ENCODE data around the gene NHERF1.

Gene NHERF1
- 117 to 177 (median 127) reads per million in 3 donors for total RNA-seq

GRCh38 chr17:74748529-74749278, at the start of gene NHERF1:
NHERF1 (plus strand) TSS chr17:74748628; CDS start chr17:74748847, 219 bp downstream.
- Histone ChIP-seq H3K36me3 (ENCODE audit: control insufficient read depth, insufficient read depth, low read length) (peaks cover 8% of the 10 kb centered on the region), H3K27ac (ENCODE audit: insufficient read depth, low read length, poor library complexity, severe bottlenecking) (peak within 1 kb of the TSS; percentile 82), H3K27me3 (replicated peaks; ENCODE audit: control insufficient read depth, insufficient read depth, low read length, poor library complexity, severe bottlenecking) (no peaks in the 10 kb centered on the region), H3K4me3 (ENCODE audit: insufficient read depth, low read depth, low read length, poor library complexity, severe bottlenecking) (peak within 1 kb of the TSS; percentile 99), H3K4me1 (ENCODE audit: control insufficient read depth, insufficient read depth, low read length, poor library complexity, severe bottlenecking) (peaks cover 65% of the 10 kb centered on the region), H3K9me3 (ENCODE audit: control insufficient read depth, low read length) (no peaks in the 10 kb centered on the region)
- peak; percentile 89 to 91 (median 90) for DNase-seq

GRCh38 chr17:74699236-74699635, 49.2 kb upstream of the NHERF1 start:
- no peaks in the 10 kb centered on the region for H3K36me3 ChIP-seq (ENCODE audit: control insufficient read depth, insufficient read depth, low read length)
- DNase-seq: no peak
- no peak overlapping the region for H3K27ac ChIP-seq (ENCODE audit: insufficient read depth, low read length, poor library complexity, severe bottlenecking)
- no peaks in the 10 kb centered on the region for H3K27me3 ChIP-seq (replicated peaks; ENCODE audit: control insufficient read depth, insufficient read depth, low read length, poor library complexity, severe bottlenecking)
- no peaks in the 10 kb centered on the region for H3K4me1 ChIP-seq (ENCODE audit: control insufficient read depth, insufficient read depth, low read length, poor library complexity, severe bottlenecking)
- H3K4me3 ChIP-seq (ENCODE audit: insufficient read depth, low read depth, low read length, poor library complexity, severe bottlenecking): no peak overlapping the region
- no peaks in the 10 kb centered on the region for H3K9me3 ChIP-seq (ENCODE audit: control insufficient read depth, low read length)

- no peaks in the 10 kb centered on the region for H3K9me3 ChIP-seq (ENCODE audit: control insufficient read depth, low read length)
- no peaks in the 10 kb centered on the region for H3K36me3 ChIP-seq (ENCODE audit: control insufficient read depth, insufficient read depth, low read length)
- H3K4me1 ChIP-seq (ENCODE audit: control insufficient read depth, insufficient read depth, low read length, poor library complexity, severe bottlenecking): no peaks in the 10 kb centered on the region
- no peak overlapping the region for H3K27ac ChIP-seq (ENCODE audit: insufficient read depth, low read length, poor library complexity, severe bottlenecking)
- no peak for DNase-seq
- H3K4me3 ChIP-seq (ENCODE audit: insufficient read depth, low read depth, low read length, poor library complexity, severe bottlenecking): no peak overlapping the region
- no peaks in the 10 kb centered on the region for H3K27me3 ChIP-seq (replicated peaks; ENCODE audit: control insufficient read depth, insufficient read depth, low read length, poor library complexity, severe bottlenecking)
Observed at GRCh38 chr17:74702116-74702871, 46.1 kb upstream of the NHERF1 start.

GRCh38 chr17:74703311-74703710, 45.1 kb upstream of the NHERF1 start:
- Histone ChIP-seq H3K9me3 (ENCODE audit: control insufficient read depth, low read length) (no peaks in the 10 kb centered on the region), H3K27ac (ENCODE audit: insufficient read depth, low read length, poor library complexity, severe bottlenecking) (no peak overlapping the region), H3K27me3 (replicated peaks; ENCODE audit: control insufficient read depth, insufficient read depth, low read length, poor library complexity, severe bottlenecking) (no peaks in the 10 kb centered on the region), H3K4me1 (ENCODE audit: control insufficient read depth, insufficient read depth, low read length, poor library complexity, severe bottlenecking) (no peaks in the 10 kb centered on the region), H3K36me3 (ENCODE audit: control insufficient read depth, insufficient read depth, low read length) (no peaks in the 10 kb centered on the region), H3K4me3 (ENCODE audit: insufficient read depth, low read depth, low read length, poor library complexity, severe bottlenecking) (no peak overlapping the region)
- DNase-seq: no peak

- Histone ChIP-seq H3K9me3 (ENCODE audit: control insufficient read depth, low read length) (no peaks in the 10 kb centered on the region), H3K4me3 (ENCODE audit: insufficient read depth, low read depth, low read length, poor library complexity, severe bottlenecking) (no peak overlapping the region), H3K36me3 (ENCODE audit: control insufficient read depth, insufficient read depth, low read length) (no peaks in the 10 kb centered on the region), H3K4me1 (ENCODE audit: control insufficient read depth, insufficient read depth, low read length, poor library complexity, severe bottlenecking) (no peaks in the 10 kb centered on the region), H3K27ac (ENCODE audit: insufficient read depth, low read length, poor library complexity, severe bottlenecking) (no peak overlapping the region), H3K27me3 (replicated peaks; ENCODE audit: control insufficient read depth, insufficient read depth, low read length, poor library complexity, severe bottlenecking) (no peaks in the 10 kb centered on the region)
- DNase-seq: no peak
Observed at GRCh38 chr17:74704544-74704943, 43.9 kb upstream of the NHERF1 start.

GRCh38 chr17:74711058-74711824, 37.2 kb upstream of the NHERF1 start:
- Histone ChIP-seq H3K9me3 (ENCODE audit: control insufficient read depth, low read length) (no peaks in the 10 kb centered on the region), H3K27me3 (replicated peaks; ENCODE audit: control insufficient read depth, insufficient read depth, low read length, poor library complexity, severe bottlenecking) (no peaks in the 10 kb centered on the region), H3K4me1 (ENCODE audit: control insufficient read depth, insufficient read depth, low read length, poor library complexity, severe bottlenecking) (no peaks in the 10 kb centered on the region), H3K4me3 (ENCODE audit: insufficient read depth, low read depth, low read length, poor library complexity, severe bottlenecking) (no peak overlapping the region), H3K27ac (ENCODE audit: insufficient read depth, low read length, poor library complexity, severe bottlenecking) (no peak overlapping the region), H3K36me3 (ENCODE audit: control insufficient read depth, insufficient read depth, low read length) (no peaks in the 10 kb centered on the region)
- no peak for DNase-seq

GRCh38 chr17:74712301-74712700, 36.1 kb upstream of the NHERF1 start:
- no peak overlapping the region for H3K4me3 ChIP-seq (ENCODE audit: insufficient read depth, low read depth, low read length, poor library complexity, severe bottlenecking)
- H3K27ac ChIP-seq (ENCODE audit: insufficient read depth, low read length, poor library complexity, severe bottlenecking): no peak overlapping the region
- no peaks in the 10 kb centered on the region for H3K9me3 ChIP-seq (ENCODE audit: control insufficient read depth, low read length)
- no peaks in the 10 kb centered on the region for H3K4me1 ChIP-seq (ENCODE audit: control insufficient read depth, insufficient read depth, low read length, poor library complexity, severe bottlenecking)
- H3K36me3 ChIP-seq (ENCODE audit: control insufficient read depth, insufficient read depth, low read length): no peaks in the 10 kb centered on the region
- no peaks in the 10 kb centered on the region for H3K27me3 ChIP-seq (replicated peaks; ENCODE audit: control insufficient read depth, insufficient read depth, low read length, poor library complexity, severe bottlenecking)
- no peak for DNase-seq

- Histone ChIP-seq H3K27ac (ENCODE audit: insufficient read depth, low read length, poor library complexity, severe bottlenecking) (no peak within 1 kb of the TSS), H3K36me3 (ENCODE audit: control insufficient read depth, insufficient read depth, low read length) (no peaks in the 10 kb centered on the region), H3K4me1 (ENCODE audit: control insufficient read depth, insufficient read depth, low read length, poor library complexity, severe bottlenecking) (no peaks in the 10 kb centered on the region), H3K4me3 (ENCODE audit: insufficient read depth, low read depth, low read length, poor library complexity, severe bottlenecking) (no peak within 1 kb of the TSS), H3K9me3 (ENCODE audit: control insufficient read depth, low read length) (no peaks in the 10 kb centered on the region), H3K27me3 (replicated peaks; ENCODE audit: control insufficient read depth, insufficient read depth, low read length, poor library complexity, severe bottlenecking) (no peaks in the 10 kb centered on the region)
- DNase-seq: no peak
Observed at GRCh38 chr17:74712756-74713155, 35.7 kb upstream of the NHERF1 start, which contains the start of gene CD300LF. CD300LF (minus strand) TSS chr17:74712923; CDS start chr17:74712866, 57 bp downstream.

GRCh38 chr17:74713171-74713755, 35.2 kb upstream of the NHERF1 start:
- Histone ChIP-seq H3K4me1 (ENCODE audit: control insufficient read depth, insufficient read depth, low read length, poor library complexity, severe bottlenecking) (no peaks in the 10 kb centered on the region), H3K9me3 (ENCODE audit: control insufficient read depth, low read length) (no peaks in the 10 kb centered on the region), H3K27ac (ENCODE audit: insufficient read depth, low read length, poor library complexity, severe bottlenecking) (no peak overlapping the region)

More at GRCh38 chr17:74713171-74713755, 35.2 kb upstream of the NHERF1 start:
- DNase-seq: no peak
- Histone ChIP-seq H3K4me3 (ENCODE audit: insufficient read depth, low read depth, low read length, poor library complexity, severe bottlenecking) (no peak overlapping the region), H3K36me3 (ENCODE audit: control insufficient read depth, insufficient read depth, low read length) (no peaks in the 10 kb centered on the region), H3K27me3 (replicated peaks; ENCODE audit: control insufficient read depth, insufficient read depth, low read length, poor library complexity, severe bottlenecking) (no peaks in the 10 kb centered on the region)
